NCI-H2171 (cell line): ENCODE results near the gene LCNL1.
"Not testable (repeated sequence)": the region's sequence is repeated elsewhere in the genome, so short reads cannot be mapped to it uniquely, and the experiment has no call there.

Source experiments
- DNase-seq: peaks from one replicate; lab custom pipeline; 2025; lab: John Stamatoyannopoulos, UW

LCNL1 gene

GRCh38 chr9:136994180-136994887 lies 11.5 kb downstream of the LCNL1 start:
- no peak for DNase-seq

- no peak for DNase-seq
These were observed 12.1 kb downstream of the LCNL1 start for GRCh38 chr9:136994888-136995230.

DNA sequence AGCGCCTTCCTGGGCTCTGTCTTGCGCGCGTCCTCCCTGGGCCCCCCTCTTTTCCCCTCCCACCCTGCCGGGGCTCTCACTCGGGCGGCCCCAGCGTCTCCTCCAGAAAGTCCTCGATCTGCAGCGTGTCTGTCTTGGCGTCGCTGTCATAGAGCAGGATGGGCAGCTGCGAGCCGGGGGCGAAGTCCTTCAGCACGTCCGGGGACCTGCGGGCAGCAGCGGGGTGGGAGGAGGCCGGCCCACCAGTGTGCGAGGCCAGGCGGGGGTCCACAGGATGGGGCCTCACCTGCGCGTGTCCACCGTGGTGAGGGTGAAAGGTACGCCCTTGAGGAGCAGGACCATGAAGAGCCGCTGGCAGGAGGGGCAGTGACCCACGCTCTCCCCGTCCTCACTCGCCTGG lies 12.6 kb downstream of the LCNL1 start:
- no peak for DNase-seq

DNA sequence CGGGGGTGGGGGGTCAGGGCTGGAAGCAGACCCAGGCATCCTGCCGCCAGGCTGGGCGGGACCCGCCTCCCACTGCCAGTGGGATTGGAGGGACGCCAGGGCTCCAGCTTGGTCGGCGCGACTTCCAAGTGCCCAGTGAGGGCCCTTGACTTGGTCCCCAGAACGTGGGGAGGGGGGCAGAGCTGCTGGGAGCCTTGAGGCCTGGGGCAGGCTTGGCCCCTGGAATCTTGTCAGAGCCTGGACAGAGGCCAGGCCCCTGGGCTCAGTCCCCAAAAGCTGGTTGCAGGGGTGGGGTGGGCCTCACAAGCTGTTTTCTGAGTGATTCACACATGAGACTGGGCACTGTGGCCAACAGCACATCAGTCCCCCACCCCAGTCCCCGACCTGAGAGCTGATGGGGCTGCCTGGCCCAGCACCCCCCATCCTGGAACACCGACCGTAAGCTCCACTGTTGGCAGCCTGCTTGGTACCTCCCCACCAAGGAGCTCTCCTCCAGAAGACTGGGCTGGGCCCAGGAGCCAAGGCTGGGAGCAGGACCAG lies 13.0 kb downstream of the LCNL1 start:
- no peak for DNase-seq

GRCh38 chr9:136996361-136997292 lies 13.8 kb downstream of the LCNL1 start, which contains the start of gene CLIC3:
Gene CLIC3, minus strand, starts transcription at chr9:136996568. Its CDS starts 25 bp downstream, at chr9:136996543.
- DNase-seq, result peak; percentile 26

GRCh38 chr9:136997371-136997770 lies 14.6 kb downstream of the LCNL1 start:
- DNase-seq, result no peak

DNA sequence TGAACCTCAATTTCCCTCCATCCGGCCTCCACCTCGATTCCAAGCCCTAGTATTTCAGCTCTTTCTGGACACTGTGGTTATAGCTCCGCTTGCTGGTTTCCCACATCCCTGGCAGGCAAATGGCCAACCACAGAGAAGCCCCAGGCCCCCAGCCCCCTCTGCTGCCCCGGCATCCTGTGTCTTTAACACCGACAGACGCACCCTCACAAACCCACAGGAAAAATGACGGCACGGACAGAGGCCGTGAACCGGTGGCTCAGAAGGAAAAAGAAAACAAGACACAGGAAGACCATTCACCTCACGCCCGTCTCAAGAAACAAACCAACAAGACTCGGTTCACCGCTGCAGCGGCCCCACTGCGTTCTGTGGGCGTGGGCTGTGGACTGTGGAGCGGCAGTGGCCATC lies 15.0 kb downstream of the LCNL1 start:
- no peak for DNase-seq

GRCh38 chr9:137000177-137000930 lies 17.6 kb downstream of the LCNL1 start:
- no peak for DNase-seq

- no peak for DNase-seq
These were observed 19.3 kb downstream of the LCNL1 start for GRCh38 chr9:137001857-137002645.

- DNase-seq, result no peak
These were observed 19.9 kb downstream of the LCNL1 start for GRCh38 chr9:137002646-137003041.

- not testable (repeated sequence) for DNase-seq
These were observed 21.5 kb downstream of the LCNL1 start for GRCh38 chr9:137004285-137004684.

GRCh38 chr9:137006116-137007003 lies 23.6 kb downstream of the LCNL1 start:
- DNase-seq, result no peak

DNA sequence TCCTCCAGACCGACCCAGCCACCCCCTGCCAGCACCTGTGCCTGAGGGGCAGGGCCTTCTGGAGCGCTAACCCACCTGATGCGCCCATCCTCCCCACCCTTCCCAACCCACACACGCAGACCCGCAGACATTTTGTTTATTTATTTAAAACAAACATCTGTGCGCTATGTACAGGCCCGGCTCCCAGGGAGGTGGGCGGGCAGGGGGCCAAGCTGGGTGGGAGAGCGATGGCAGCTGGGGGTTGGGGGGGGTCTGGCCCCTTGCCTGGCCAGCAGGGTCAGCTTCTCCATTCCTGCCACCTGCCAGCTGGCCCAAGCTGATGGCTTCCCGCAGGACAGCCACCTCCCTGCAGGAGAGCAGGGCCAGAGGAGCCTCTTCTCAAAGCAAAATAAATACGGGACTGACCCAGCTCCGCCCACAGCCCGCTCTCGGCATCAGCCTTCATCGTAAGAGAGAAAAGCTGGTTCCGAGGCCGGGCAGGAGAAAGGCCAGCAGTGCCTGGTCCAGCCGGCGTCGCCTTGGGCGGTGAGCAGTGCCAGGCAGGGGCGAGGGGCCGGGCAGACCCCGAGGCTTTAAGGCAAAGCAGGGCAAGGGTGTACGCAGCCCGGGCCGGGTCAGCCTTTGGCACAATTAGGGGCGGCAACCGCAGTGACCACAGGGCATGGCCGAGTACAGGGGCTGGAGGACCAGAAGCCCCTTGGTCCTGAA lies 24.5 kb downstream of the LCNL1 start:
- DNase-seq, result no peak

GRCh38 chr9:137007816-137008270 lies 25.1 kb downstream of the LCNL1 start:
- DNase-seq, result no peak

DNA sequence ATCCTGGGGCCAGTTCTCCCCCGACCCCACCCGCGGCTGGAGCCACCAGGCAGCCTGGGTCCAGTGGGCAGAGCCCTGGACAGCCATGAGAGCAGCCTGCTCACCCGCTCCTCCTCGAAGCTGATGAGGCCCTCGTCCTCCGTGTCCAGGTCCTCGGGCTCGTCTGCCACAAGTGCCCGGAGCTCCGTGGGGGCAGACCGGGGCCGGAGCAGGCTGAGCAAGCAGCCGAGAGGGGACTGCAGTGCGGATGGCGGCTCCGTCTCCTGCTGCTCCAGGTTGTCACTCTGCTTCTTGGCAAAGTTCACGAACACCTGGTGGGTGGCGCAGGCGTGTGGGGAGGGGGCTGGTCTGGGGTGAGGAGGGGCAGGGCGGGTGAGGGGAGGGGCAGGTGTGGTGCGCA lies 25.5 kb downstream of the LCNL1 start:
- DNase-seq, result no peak

- no peak for DNase-seq
These were observed 26.4 kb downstream of the LCNL1 start for GRCh38 chr9:137009217-137009616.

DNA sequence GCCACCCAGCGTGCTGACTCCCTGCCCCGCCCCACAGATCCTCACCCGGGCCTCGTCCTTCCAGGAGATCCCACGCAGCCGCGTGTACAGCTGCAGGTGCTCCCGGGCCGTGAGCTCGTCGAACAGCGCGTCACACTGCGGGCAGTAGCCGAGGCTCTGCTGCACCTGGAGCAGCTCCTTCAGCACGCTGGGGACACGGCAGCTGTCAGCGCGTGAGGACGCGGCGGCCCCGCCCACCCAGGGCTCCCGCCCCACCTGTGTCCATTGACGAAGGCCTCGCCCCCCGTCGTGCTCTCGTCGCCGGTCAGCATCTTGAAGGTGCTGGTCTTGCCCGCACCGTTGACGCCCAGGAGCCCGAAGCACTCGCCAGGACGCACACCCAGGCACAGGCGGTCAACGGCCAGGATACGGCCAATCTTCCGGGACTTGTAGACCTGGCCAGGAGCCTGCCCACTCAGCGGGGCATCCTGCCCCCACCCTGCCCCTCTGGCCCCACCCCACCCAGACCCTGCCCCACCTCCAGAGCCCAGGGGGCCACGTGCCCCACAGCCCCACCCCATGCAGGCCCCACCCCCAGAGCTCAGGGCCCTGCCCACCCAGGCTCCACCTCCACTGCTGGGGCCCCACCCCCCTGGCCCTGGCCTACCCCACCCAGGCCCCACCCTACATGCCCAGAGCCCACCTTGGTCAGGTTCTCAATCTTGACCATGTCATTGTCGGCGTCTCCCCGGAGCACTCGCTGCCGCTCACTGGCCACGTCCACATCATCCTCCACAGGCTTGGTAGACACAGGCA lies 27.3 kb downstream of the LCNL1 start:
- no peak for DNase-seq

GRCh38 chr9:137011156-137011555 lies 28.4 kb downstream of the LCNL1 start:
- no peak for DNase-seq
